ENCODE results near the gene SLC27A5.

DNA sequence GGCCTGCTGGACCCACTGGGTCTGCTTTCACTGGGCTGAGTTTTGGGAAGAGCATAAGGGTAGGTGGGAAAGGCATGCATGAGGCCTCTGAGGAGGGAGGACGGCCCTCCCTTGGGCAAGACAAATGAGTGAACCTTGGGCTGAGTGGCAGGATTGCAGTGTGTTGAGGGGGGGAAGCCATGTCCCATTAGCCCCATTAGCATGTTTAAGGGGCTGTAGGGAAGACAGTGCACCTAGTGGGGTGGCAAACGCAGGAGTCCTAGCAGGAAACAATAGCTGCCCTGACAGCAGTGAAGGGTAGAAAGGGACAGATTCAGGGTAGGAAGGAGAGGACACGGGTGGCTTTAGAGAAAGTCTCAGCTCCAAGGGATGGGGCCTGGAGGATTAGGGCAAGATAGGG lies 10.9 kb upstream of the SLC27A5 start:
- no peak for TF ChIP-seq CTCF (IDR thresholded peaks at IDR 0.05)
- TF ChIP-seq POLR2A (IDR thresholded peaks at IDR 0.05), result no peak
- no peak for TF ChIP-seq EP300 (IDR thresholded peaks at IDR 0.05)
- no peak for TF ChIP-seq POLR2AphosphoS5 (IDR thresholded peaks at IDR 0.05)

All from sigmoid colon (tissue), 4 donors.